Left renal pelvis (tissue), 4 donors: Measurements from ENCODE around the gene HS6ST3. TPM values are rescaled to one million over a fixed set of nuclear protein-coding genes. Genes with fewer than 3 reads are reported as not detected.

Experiments used
- DNase-seq, 4 donors: peaks; one replicate each; pipeline ENCODE4 v3.0.0-alpha.2; 2013; ENCODE audit warnings: low read depth in 4 of 4, low spot score in 3 of 4
- polyA plus RNA-seq, 4 donors: library from polyadenylated mRNA; unstranded; fragments of 120-200 nt; gene quantifications; one replicate each; pipeline ENCODE4 v1.2.1, GENCODE V29; 2013; ENCODE audit not compliant: insufficient read length in 4 of 4

The HS6ST3 gene
- polyA plus RNA-seq, 4 donors: 2.6 to 5.4 (median 4.3) TPM

GRCh38 chr13:96810104-96810503 lies 720.2 kb downstream of the HS6ST3 start:
- DNase-seq: no peak

- no peak for DNase-seq
Measured at GRCh38 chr13:96811049-96811448, 721.1 kb downstream of the HS6ST3 start.

- DNase-seq: no peak
Measured at GRCh38 chr13:96816261-96816660, 726.4 kb downstream of the HS6ST3 start.

- DNase-seq: no peak
Measured at GRCh38 chr13:96816874-96817273, 727.0 kb downstream of the HS6ST3 start.

- no peak for DNase-seq
Measured at GRCh38 chr13:96817336-96817941, 727.5 kb downstream of the HS6ST3 start.

GRCh38 chr13:96819375-96819774 lies 729.5 kb downstream of the HS6ST3 start:
- DNase-seq: no peak

GRCh38 chr13:96821381-96821780 lies 731.5 kb downstream of the HS6ST3 start:
- DNase-seq: no peak

- no peak for DNase-seq
Measured at GRCh38 chr13:96821971-96822370, 732.1 kb downstream of the HS6ST3 start.

GRCh38 chr13:96822895-96823294 lies 733.0 kb downstream of the HS6ST3 start:
- DNase-seq: no peak

- no peak for DNase-seq
Measured at GRCh38 chr13:96824140-96824539, 734.2 kb downstream of the HS6ST3 start.

- DNase-seq: no peak
Measured at GRCh38 chr13:96825653-96826052, 735.7 kb downstream of the HS6ST3 start.

GRCh38 chr13:96834626-96835025 lies 744.7 kb downstream of the HS6ST3 start:
- no peak for DNase-seq

- no peak for DNase-seq
Measured at GRCh38 chr13:96835546-96835945, 745.6 kb downstream of the HS6ST3 start.

- DNase-seq: no peak
Measured at GRCh38 chr13:96836733-96837132, 746.8 kb downstream of the HS6ST3 start.

- no peak for DNase-seq
Measured at GRCh38 chr13:96837809-96838208, 747.9 kb downstream of the HS6ST3 start.

GRCh38 chr13:96844195-96844594 lies 754.3 kb downstream of the HS6ST3 start:
- no peak for DNase-seq

GRCh38 chr13:96844616-96845015 lies 754.7 kb downstream of the HS6ST3 start:
- DNase-seq: no peak

- no peak for DNase-seq
Measured at GRCh38 chr13:96848286-96848685, 758.4 kb downstream of the HS6ST3 start.

GRCh38 chr13:96849091-96849490 lies 759.2 kb downstream of the HS6ST3 start:
- DNase-seq: no peak

GRCh38 chr13:96850538-96851145 lies 760.7 kb downstream of the HS6ST3 start:
- no peak for DNase-seq

- DNase-seq: no peak
Measured at GRCh38 chr13:96851856-96852445, 762.0 kb downstream of the HS6ST3 start.

- DNase-seq: no peak
Measured at GRCh38 chr13:96858133-96858826, 768.4 kb downstream of the HS6ST3 start.
